ENCODE results near the gene SLC5A3.
A peak's percentile ranks its signal among the peaks of the same experiment; 100 is the strongest.

Gene SLC5A3

DNA sequence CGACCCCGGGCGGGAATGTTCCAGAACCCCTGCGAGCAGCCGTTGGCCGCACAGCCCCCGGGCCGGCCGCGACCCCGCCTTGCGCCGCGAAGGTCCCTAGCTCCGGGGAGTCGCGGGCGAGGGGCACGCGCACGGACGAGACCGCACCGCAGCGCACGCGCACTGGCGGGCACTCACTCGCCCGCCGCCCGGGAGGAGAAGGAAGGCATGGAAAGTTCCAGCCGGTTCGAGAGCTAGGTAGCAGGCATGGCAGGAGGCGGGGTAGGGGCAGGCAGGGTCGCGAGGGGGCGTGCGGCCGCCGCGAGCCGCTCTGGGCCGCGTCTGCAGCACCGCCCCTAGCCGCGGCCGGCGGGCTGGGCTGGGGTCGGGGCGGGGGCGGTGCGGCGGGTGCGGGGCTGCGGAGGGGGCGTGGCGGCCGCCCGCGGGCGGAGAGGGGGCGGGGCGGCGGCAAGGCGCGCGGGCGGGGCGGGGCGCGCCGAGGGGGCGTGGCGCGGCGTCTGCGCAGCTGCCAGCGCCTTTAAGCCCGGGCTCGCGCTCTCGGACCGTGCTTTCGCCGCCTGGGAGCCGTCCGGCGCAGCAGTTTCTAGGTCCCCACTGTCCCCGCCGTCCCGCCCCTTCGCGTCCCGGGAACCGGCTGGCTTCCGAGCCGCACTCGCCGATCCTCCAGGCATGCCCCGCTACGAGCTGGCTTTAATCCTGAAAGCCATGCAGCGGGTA is at the start of gene SLC5A3, which contains the start of gene MRPS6:
Gene SLC5A3 (plus strand): TSS at position 547 of the 717 bp plus-strand sequence. CDS start 21,621 bp downstream, outside the sequence.
Gene MRPS6 (plus strand): TSS at position 547 of the 717 bp plus-strand sequence. CDS start 123 bp downstream, at position 670.
- DNase-seq (ENCODE audit: low read depth): peak; percentile 73

DNA sequence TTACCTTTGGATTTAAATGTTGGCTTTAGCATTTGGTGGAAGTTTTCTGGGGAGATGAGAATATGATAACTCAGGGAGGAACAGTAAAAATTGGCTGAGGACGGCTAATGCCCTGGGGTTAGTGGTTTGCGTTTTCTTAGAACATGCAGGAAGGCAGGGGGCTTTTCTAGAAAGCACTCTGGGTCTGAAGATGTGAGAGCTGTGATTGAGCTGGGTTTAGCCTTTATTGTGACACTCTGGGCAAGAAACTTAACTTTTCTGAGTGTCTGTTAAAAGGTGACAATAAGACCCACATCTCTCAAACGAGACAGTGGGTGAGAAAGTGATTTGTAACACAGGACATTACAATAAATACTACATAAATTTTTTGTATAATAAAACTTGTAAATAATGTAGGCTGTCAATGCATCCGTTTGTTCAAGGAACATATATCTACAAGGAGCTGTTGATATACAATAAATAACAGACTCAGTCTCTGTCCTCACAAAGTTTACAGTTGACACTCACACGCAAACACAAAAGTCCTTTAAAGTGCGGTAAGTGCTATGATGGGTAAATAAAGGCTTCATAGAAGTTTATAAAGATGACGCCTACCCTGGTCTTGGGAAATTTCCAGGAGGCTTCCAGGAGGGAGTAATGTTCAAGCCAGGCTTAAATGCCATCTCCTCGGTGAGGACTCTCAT is 49.5 kb upstream of the SLC5A3 start:
- DNase-seq (ENCODE audit: low read depth): no peak

DNA sequence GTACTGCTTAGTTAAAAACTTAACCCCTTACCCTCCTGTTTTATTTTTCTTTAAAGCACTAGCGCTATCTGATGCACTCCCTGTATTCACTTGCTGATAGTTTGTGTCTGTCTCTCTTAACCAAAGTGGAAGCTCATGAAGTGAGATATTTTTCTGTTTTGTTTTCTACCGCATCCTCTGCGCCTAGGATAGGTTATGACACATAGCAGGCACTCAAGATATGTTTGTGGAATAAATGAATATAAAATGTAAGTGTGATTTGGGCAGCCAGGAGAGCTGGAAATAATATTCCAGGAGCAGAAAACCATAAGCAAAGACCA is 49.0 kb upstream of the SLC5A3 start:
- DNase-seq (ENCODE audit: low read depth): no peak

DNA sequence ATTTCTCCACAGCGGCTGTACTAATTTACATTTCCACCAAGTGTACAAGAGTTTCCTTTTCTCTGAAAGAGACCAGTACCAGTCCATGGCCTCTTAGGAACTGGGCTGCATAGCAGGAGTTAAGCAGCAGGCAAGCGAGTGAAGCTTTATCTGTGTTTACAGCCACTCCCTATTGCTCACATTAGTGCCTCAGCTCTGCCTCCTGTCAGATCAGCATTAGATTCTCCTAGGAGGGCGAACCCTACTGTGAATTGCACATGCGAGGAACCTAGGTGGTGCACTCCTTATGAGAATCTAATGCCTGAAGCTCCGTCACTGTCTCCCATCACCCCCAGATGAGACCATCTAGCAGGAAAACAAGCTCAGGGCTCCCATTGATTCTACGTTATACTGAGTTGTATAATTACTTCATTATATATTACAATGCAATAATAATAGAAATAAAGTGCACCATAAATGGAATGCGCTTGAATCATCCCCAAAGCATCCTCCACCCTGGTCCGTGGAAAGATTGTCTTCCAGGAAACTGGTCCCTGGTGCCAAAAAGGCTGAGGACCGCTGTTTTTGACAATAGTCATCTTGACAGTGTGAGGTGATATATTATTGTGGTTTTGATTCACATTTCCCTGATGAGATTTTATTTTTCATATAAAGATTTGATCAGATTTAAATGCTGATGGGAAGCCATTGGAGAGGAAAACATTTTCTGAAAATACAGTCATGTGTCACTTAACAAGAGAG is 45.5 kb upstream of the SLC5A3 start:
- no peak for DNase-seq (ENCODE audit: low read depth)

DNA sequence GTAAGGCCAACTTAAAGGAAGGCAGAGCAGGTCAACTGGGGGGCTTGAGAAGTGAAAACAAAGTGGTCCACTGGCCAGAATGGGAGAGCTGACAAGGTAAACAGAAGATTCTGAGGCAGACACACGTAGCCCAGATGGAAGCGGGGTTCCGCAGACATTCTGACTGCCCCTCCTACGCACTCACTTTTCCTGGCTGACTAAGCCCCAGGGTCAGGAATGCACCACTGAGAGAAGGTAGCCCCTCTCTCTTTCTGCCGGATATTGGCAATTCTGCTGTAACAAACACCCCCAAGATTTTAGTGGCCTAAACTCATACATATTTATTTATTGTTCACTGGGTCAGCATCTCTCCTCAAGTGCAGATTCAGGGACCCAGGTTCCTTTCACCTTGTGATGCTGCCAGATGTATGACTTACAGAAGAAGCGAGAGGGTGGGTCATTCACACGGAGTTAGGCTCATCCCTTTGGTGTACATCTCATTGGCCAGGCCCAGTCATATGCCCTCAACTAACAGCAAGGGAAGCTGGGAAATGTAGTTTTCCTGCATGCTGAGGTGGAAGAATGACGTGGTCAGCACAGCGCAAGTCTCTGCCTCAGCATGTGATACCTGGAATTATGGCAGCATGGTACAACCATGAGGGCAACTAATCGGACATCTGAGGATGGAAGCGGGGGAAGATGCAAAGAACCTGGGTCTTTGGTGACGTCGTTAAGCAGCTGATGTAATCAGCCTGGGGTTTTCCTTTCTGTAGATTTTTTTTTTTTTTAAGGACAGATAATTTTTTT is 43.4 kb upstream of the SLC5A3 start:
- DNase-seq (ENCODE audit: low read depth): peak; percentile 26

DNA sequence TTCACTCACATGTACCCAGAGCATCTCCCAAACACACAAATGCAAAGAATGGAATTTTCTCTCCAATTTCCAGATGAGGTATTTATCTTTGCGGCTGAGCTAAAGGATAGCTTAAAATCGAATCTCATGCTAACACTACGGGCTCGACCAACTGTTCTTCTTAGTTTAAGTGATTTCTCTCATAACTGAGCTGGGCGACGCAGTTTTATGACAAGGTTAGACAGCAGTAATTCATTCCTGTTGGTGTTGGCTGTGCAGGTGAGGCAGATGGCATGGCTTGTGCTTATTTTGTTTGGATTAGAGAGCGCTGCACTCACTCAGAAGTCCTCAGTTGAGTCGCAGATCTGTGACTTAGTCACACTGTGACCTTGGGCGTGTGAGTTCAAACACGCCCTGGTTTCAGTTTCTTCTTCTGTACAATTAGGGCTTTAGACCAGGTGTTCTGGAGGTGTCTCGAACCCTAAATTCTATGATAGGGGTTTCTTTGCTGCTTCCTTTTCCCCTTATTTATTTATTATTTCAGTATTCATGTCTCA is 41.5 kb upstream of the SLC5A3 start:
- DNase-seq (ENCODE audit: low read depth): no peak

DNA sequence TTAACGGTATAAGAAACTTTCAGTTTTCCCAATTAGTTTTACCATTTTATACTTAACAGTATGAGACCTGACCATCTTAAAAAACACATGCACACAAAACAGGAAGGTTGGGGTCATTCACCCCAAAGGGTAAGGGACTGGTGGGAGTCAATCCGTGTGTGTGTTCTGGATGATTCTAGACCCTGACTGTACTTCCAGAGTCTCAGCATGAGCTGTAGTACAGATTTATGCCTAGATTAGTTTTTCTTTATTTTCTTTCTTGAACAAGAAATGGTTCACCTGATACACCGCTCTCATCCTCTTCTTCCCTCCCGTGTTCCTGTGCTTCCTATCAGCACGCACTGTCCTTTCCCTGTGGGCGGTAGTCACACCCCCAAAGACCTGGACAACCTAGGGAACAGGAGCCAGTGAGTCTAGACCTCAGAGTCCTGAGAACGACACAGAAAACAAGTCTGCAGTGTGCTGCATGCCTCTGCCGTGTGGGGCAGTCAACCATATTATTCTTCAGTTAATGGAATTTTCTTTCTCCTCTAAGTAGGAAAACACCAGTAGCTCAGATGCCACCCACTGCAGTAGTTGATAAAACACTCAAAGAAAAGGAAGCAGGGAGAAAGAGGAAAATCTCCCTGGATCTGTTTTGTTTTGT is 38.9 kb upstream of the SLC5A3 start:
- DNase-seq (ENCODE audit: low read depth): no peak

DNA sequence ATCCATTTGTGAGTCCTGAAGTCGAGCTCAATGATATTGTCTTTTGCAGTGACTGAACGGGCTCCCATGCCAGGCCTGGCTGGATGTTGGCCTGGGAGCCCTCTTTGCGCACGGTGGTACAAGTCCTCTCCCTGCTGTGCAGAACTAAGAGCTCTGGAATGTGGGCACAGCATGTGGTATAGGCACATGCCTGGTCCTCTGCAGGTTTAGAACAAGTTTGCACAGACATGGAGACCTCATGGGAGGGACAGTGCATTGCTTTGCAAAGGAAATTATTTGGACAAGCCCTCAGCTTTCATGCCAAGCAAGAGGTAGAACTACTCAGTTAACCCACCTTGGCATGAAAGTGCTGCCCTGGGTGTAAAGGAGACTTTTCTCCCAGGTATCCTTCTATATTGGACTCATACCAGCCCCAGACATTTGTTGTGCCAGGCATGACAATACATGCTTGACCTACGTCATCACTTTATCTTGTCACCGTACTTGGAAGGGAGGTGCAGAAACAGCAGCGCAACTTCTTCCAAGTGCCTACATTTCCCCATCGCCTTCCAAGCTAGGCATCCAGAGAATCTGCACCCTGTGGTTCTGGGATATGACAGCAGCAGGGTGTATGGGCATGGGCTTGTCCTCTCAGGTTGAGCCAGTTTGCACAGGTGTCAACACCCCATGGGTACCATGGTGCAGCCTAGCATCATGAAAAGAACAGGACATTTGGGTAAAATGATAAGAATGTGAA is 37.6 kb upstream of the SLC5A3 start:
- DNase-seq (ENCODE audit: low read depth): no peak

DNA sequence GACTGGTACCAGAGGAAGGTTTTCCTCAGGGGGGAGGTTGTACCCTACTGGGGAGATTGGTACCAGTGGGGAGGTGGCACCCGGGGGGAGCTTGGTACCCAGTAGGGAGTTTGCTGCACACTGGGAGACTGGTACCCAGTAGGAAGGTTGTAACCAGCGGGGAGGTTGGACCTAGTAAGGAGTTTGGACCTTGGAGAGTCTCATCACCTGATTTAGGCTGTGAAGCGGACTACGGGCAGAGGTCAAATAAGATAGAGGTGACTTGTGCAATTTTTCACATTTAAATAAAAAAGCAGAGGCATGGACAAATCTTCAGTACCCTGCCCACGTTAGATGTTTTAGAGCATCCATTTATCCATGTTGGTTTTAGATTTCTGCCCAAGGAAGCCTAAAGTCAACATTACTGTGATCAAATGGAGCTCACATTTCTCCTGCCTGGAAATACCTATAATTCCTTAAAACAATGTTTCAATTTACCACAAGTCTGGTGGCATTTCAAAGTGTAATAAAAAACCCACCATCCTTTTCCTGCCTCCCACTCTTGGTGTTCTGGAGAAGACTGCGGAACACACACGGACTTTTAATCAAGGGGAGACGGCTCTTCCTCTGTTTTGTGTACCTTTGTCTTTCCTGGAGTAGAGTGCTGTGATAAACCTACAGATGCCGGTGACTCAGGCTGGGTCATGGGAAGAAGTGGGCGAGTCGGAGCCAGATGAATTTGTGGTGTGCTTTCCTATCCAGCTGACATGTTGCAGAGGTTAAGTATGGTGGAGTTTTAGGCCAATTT is 36.2 kb upstream of the SLC5A3 start:
- no peak for DNase-seq (ENCODE audit: low read depth)

DNA sequence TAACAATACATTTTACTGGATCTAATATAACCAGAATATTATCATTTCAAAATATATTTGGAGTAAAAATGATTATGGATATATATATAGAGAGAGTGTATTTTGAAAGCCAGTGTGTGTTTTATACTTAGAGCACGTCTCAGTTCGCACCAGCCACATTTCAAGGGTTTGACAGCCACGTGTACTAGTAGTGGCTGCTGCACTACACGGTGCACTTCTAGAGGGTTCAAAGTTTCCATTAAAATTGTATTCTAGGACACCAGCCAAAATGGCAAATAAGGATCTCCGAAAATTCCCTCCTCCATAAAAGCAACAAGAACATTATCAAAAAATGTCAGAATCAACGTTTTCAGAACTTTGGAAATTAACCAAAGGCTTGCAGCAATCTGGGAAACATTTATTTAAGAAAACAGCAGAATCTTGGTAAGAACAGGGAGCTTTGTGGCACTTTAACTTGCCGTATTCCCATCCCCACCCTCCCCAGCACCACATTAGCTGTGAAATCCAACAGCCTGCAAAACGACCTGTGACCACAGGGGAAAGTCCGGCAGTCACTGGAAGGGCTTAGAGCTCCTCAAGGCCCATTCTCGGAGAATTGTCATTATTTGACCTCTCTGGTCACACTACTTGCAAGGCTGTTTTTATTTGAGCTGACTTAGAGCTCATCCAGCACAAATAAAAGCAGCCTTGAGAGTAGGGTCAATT is 33.5 kb upstream of the SLC5A3 start:
- no peak for DNase-seq (ENCODE audit: low read depth)

DNA sequence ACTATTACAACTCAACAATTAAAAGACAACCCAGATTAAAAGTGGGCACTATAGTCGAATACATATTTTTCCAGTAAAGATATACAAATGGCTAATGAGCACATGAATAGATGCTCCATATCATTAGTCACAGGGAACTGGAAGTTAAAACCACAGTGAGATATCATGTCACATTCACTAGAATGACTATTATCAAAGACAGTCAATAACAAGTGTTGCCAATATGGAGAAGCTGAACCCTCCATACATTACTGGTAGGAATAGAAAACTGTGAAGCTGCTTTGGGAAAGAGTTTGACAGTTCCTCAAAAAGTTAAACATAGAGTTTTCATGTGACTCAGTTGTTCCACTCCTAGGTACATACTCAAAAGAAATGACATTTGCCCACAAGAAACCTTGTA is 30.6 kb upstream of the SLC5A3 start:
- no peak for DNase-seq (ENCODE audit: low read depth)

DNA sequence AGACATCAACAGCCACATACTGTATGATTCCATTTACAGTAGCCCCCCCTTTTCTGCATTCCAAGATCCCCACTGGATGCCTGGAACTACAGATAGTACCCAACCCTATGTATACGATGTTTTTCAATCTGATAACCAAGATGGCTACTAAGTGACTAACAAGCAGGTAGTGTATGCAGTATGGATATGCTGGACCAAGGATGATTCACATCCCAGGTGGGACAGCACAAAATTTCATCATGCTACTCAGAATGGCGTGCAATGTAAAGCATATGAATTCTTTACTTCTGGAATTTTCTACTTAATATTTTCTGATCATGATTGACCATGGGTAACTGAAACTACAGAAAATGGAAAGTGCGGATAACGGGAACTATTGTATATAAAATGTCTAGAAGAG is 30.0 kb upstream of the SLC5A3 start:
- DNase-seq (ENCODE audit: low read depth): no peak

DNA sequence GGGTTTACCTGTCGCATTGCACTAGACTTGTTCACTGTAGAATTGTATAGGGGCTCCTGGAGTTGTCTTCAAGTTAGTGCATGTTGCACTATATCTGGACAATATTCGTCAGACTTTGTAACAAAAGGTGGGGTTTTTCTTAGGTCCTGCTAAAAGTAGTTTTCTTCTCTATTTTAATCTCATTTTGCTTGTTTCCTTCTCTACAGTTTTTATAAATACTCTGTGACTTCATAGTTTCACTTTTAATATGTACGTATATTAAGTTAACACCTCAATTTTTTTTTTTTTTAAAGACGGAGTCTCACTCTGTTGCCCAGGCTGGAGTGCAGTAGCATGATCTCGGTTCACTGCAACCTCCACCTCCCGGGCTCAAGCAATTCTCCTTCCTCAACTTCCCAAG is 26.5 kb upstream of the SLC5A3 start:
- DNase-seq (ENCODE audit: low read depth): no peak

DNA sequence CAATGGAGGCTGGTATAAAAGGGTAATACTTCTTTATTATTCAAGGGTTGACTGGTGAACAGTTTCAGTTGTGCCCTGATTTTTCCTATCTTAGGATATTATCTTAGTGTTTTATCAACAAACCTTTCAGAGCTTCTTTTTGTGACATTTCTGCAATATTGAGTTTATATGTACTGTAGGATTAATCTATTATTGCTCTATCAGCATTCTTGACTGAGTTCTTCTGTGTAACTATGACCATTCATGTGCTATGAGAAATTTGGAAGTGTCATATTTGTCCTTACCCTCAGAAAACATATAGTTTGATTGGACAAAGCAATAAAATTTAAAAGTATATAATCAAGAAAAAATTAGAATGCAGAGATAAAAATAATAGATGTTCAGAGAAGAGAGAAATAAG is 25.5 kb upstream of the SLC5A3 start:
- DNase-seq (ENCODE audit: low read depth): no peak

DNA sequence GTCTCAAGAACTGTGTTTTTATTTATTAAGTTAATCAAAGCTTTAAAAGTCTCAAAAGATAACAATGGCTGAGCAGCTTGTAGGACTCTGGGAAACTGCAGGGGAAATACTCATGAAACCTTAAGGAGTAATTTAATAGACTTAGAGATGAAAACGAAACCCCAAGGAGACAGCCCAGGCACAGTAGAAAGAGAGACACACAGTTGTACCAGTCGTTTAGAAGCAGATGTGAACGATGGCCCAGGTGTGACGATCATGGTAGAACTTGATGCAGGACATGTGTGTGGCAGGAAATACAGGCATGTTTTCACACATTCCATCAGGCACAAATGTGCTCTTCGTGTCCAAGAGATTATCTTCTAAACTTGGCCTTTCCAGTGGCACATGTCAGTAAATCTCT is 21.2 kb upstream of the SLC5A3 start:
- no peak for DNase-seq (ENCODE audit: low read depth)

DNA sequence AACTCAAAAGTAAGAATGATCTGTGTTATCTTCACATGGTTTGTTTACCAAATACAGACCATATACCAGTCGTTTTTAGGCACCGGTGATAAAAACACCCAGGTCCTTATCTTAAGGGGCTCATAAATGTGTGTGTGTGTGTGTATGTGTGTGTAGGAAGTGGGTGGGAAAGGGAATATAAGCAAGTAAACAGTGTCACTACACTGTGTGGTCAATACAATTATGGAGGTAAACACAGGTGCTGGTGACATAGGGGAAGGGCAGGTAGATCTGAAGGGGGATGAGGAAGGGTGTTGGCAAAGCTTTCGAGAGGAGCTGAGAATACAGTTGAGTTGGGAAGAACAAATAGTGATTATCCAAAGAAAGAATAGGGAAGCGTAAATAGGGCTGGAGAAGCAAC is 19.1 kb upstream of the SLC5A3 start:
- no peak for DNase-seq (ENCODE audit: low read depth)

DNA sequence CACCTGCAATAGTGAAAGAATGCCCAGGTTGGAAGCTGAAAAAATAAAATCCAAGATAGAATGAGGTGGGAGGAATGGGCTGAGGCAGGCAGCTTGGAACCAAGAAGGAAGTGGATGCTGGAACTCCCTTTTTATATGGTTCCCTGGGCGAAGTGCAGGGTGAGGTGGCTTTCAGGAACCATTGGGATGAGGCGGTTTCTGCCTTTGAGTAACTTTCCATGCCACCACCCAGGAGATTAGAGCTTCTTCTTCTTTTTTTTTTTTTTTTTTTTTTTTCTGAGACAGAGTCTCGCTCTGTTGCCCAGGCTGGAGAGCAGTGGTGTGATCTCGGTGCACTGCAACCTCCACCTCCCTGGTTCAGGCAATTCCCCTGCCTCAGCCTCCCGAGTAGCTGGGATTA is 17.8 kb upstream of the SLC5A3 start:
- DNase-seq (ENCODE audit: low read depth): no peak

DNA sequence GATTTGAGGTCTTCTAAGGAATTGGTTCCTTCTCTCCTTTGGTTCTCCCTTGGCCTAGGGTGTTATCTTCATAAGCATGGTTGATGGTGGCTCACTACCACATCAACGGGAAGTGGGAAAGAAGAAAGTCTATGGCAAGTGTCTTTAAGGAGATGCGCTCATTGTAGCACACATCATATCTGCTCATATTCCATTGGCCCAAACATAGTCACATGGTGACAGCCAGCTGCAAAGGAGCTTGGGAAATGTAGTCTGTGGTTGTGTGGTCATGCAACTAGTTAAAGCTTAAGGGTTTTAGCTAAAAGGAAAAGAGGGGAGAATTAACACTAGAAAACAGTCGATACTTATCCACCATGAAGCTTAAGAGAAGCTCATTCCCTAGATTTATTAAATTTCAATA is 11.4 kb upstream of the SLC5A3 start:
- DNase-seq (ENCODE audit: low read depth): no peak

DNA sequence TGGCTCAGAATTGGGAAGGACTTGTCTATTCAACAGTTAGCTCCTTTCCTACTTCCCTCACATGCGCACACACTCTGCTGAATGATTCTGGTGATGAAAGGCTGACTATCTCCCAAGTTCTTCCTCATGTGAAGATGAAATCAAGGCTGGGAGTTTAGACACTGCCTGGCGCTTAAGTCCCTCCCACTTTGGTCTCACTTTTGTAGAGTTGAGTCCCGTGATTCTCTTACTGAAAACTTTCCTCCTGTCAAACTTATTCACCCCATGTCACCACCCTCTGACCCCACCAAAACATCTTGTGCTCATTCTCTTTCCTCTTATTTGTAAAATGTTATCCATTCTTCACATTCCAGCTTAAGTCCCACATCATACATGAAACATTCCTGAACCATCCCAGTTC is 8.4 kb upstream of the SLC5A3 start:
- no peak for DNase-seq (ENCODE audit: low read depth)
